DMS114 treated with DMSO at 0.1 percent for 48 hours (cell line): Measurements from ENCODE around the gene SGCB.
A peak's percentile ranks its signal among the peaks of the same experiment; 100 is the strongest.
"Not testable (repeated sequence)": the region's sequence is repeated elsewhere in the genome, so short reads cannot be mapped to it uniquely, and the experiment has no call there.

Source experiments
- DNase-seq: peaks from one replicate; lab custom pipeline; 2025; ENCODE audit not compliant: unreplicated experiment; lab: John Stamatoyannopoulos, UW

SGCB gene, protein sequence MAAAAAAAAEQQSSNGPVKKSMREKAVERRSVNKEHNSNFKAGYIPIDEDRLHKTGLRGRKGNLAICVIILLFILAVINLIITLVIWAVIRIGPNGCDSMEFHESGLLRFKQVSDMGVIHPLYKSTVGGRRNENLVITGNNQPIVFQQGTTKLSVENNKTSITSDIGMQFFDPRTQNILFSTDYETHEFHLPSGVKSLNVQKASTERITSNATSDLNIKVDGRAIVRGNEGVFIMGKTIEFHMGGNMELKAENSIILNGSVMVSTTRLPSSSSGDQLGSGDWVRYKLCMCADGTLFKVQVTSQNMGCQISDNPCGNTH

DNA sequence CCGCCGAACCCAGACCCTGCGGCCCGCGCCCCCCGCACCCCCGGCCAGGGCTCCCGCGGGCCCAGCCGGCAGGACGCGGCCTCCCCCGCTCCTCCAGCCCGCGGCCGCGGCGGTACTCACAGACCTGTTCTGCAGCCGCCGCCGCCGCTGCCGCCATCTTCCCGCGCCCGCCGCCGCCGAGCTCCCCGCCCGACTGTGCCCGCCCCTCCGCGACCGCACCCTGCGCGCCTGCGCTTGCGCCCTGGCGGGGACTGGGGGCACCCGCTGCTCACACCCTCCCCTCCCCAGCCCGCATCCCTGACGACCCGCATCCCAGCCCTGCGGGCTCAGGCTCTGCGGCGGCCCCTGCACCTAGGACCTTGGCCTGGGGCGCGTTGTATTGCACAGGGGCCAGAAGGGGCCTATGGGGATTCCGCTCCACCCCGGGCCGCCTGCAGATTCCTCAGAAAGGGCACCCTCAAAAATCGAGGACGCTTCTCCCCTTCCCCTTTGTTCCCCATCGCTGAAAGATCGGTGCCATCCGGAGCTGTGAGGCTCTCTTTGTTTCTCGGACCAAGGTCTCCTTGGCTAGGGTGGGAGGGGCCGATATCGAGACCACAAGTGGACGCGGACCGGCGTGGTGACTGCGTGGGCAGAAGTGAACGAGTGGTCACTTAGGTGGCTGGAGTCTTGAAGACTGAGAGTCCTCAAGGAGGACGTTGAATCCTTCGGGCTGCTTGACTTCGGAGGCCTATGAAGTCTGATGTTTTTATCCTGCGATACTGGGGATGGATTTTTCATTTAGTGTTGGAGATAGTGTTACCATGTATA is at the start of gene SGCB:
Gene SGCB, minus strand, starts transcription at position 197 of the 810 bp plus-strand sequence. Its CDS starts 40 bp downstream, at position 157.
- DNase-seq: peak; percentile 5

DNA sequence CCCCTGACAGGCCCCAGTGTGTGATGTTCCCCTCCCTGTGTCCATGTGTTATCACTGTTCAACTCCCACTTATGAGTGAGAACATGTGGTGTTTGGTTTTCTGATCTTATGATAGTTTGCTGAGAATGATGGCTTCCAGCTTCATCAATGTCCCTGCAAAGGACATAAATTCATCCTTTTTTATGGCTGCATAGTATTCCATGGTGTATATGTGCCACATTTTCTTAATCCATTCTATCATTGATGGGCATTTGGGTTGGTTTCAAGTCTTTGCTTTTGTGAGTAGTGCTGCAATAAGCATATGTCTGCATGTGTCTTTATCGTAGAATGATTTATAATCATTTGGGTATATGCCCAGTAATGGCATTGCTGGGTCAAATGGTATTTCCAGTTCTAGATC is 48.3 kb upstream of the SGCB start:
- not testable (repeated sequence) for DNase-seq

DNA sequence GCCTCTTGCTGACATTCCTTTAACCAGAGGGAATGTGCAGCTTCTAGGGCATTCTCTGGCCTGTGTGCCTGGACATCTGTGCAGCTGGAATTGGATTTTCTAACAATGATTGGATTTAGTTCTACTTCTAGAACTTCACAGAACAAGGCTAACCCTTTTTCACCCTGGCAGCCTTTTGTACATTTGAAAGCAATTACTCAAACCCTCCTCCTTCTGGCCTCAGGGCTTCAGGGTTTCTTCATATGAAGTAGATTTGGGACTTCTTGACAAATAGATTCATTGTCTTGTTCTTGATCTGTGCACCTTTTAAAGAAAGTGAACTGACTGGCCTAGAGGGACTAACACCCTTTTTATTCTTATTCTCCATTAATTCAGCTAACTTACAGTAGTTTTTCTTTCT is 43.1 kb upstream of the SGCB start:
- no peak for DNase-seq

DNA sequence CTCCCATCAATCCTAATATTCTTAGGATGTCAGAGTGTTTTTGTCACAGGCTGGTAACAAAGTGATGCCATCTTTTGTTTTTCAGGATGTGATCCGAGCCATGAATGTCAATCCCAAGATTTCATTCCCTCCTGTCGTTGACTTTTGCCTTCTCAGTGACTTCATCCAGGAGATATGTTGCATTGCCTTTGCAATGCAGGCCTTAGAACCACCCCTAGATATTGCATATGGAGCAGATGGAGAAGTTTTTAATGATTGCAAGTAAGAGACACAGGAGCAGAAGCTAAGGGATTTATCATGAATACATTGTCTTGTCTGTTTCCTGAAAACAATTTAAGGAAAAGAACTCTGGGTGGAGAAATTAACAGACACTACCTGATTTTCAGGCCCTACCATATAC is 41.6 kb upstream of the SGCB start:
- DNase-seq: no peak

DNA sequence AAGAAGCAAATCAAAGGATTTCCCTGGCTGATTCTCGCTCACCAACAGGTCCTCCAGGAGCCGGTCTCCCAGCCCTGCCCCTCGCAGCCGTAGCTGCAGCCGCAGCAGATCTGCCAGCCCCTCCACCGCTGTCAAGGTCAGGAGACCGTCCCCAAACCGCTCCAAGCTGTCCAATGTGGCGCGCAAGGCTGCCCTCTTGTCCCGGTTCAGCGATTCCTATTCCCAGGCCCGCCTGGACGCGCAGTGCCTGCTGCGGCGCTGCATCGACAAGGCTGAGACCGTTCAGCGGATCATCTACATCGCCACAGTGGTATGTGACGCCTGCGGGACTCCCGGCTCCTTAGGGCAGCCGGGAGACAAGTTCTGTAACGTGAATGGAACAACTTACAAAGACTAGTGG is 38.6 kb upstream of the SGCB start:
- no peak for DNase-seq

DNA sequence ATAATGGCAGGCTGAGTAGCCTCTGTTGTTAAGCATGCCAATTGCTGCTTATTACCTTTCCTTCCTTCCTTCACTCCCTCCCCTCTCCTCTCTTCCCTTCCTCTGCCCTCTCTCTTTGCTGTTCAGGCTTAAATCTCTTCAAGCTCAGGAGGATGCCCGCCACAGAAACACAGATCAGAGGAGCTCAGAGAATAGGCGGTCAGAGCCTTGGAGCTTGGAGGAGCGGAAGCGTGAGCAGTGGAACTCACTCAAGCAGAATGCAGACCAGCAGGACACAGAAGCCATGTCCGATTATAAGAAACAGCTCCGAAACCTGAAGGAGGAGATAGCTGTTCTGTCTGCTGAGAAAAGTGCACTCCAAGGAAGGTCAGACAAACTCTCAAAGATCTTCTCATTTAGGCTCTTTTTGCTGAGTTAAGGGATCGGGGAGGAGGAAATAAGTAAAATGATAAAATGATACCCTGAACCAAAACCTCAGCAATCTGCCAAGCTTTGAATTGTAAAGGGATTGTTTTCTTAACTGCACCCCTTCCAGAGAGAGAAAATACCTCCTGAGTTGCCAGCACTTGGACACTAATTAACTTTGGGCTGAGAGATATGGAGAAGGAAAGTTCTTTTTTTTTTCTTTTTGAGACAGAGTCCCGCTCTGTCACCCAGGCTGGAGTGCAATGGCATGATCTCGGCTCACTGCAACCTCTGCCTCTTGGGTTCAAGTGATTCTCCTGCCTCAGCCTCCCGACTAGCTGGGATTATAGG is 33.9 kb upstream of the SGCB start:
- no peak for DNase-seq

DNA sequence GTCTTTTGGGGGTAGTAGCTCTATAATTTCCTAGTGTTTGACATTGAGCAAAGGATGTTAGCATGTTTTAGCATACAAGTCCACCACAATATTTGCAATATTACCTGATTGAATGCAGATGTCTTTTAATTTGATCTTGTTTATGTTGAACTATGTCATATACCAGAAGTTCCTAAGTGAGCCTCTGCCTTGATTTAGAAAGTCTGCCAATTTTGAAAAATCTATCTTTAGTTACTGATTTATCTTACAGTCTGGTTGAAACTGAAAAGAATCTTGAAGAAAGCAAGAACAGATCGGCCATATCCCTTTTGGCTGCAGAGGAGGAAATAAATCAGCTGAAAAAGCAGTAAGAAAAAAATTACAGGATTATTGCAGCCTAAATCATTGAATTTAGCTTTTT is 31.5 kb upstream of the SGCB start:
- no peak for DNase-seq

DNA sequence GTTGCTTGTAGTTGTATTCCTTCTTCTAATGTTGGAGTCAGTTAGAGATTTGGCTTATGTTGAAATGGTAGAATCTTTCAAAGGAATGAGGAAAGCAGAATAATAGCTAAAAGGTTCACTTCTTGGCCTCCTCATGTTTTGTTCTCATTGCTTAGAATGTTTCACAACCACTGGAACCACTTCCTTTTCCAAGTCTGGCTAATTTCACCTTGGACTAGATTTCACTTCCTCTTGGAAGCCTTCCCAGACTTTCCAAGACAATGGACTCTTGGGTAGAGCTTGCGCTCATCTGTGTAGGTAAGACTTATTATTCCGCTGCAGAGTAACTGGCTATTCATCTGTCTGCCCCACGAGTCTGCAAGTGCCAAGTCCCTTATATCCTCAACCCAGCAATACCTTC is 21.3 kb upstream of the SGCB start:
- no peak for DNase-seq

DNA sequence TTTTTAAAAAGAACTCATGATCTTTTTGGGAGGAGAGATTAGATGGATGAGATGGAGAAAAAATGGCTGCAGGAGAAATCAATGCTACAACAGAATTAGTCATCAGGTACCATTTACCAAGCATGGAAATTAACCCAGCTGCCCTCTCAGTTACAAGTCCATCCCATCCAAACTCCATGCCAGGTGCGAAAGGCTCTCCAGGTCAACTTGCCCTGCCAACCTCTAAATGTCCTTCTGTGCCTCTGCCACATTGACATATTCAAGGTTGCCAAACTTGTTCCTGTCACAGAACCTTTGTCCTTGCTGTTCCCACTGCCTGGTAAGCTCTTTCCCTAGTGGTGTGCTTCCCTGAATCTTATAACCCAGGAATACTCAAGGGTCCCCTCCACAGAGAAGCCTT is 20.2 kb upstream of the SGCB start:
- DNase-seq: no peak

DNA sequence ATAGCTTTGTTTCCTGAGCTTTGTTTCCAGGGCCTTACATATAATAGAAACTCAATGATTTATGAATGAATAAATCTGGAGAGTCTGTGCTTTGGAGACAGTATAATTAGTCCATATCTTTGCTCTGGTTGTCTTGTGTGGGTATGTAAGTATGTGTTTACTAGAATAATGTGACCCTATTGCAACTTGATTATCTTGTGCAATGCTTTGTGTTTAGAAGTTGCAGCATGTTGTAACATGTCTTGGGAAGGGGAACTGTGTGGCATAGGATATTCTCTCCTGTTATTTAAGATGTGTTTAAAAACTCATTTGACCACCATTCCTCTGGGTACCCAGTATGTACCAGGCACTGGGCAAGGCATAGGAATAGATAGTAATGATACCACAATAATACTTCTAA is 19.1 kb upstream of the SGCB start:
- DNase-seq: no peak

DNA sequence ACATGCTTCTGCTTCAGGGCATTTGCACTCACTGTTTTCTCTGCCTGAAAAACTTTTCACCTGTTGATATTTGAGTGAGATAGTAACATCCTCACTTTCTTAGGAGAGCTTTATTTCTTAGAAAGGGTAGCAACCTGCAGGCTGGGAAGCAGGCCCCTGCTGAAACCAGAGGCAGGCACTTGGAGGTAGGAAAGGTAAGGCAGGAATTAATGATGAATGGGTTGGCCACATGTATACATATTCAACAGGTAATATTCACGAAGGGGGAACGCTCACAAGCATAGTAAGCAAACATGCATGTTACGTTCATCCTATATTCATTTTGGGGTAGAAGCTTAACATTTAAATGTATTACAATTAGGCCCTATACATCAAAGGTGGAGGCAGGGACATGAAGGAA is 16.2 kb upstream of the SGCB start:
- no peak for DNase-seq

DNA sequence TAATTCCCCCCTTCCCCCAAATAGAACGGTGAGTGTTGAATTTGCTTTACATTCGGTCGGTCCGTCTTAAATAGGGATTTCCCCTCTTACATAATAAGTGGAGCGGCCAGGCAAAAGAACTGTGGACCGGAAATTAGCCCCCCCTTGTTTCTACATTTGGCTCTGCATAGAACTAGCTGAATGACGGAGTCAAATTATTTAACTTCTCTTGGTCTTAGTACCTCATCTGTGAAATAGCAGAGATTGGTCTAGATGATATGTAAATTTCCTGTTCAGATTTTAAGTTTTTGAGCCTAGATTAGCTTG is 14.3 kb upstream of the SGCB start:
- no peak for DNase-seq

DNA sequence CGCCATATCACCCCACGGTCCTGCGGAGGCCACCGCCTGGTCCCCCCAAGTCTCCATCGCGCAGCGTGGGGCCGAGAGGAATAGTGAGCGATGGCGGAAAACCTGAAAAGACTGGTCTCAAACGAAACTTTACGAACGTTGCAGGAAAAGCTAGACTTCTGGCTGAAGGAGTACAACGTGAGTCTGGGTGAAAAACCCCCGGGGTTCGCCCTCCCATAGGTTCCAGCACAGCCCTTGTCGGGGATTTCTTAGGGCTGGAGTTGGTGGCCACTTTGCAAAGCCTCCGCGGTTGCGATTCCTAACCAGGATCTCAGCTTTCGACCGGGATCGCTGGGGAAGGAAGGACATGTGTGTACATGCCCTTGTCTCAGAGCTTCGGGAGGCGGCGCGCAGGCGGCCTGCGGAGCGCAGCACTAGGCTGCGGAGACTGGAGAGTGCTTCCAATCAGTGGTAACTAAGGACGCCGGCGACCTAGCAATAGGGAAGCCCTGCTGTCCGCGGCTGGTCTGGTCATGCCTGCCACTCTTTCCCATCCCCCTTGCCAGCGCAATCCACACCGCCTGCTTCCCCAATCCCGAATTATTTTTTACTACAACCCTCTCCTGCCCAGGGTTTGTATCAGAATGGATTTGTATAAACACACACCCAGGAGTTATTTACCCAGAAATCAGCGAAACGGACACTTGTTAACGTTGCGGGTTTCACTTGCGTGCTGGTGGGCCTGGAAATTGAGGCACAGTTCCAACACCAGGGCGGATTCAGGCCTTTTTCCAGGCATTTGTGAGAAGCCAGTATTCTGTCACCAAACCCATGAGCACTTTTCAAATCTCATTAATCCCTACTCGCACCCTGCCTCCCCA is 13.7 kb upstream of the SGCB start:
- DNase-seq: peak; percentile 13

DNA sequence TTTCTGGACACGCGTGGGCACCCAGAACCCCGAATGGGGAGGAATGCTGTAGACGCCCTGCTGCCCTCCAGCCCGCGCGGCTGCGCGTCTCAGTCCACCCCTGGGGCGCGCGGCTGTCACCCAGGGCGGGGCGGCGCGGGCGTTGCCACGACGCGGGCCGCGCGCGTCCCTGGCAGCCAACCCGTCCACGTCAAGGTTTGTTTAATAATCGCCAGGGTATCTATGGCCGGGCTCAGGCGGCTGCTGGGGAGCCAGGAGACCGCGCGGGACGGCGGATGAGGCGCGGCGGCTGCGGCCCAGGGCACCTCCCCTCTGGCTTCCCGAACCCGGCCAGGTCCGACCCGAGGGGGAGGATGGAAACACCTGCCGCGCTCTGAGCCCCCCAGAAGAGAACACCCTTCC is 13.1 kb upstream of the SGCB start, which contains the start of gene SPATA18:
Gene SPATA18, plus strand, starts transcription at position 92 of the 402 bp plus-strand sequence. CDS start 401 bp downstream, outside the sequence.
- DNase-seq: no peak

DNA sequence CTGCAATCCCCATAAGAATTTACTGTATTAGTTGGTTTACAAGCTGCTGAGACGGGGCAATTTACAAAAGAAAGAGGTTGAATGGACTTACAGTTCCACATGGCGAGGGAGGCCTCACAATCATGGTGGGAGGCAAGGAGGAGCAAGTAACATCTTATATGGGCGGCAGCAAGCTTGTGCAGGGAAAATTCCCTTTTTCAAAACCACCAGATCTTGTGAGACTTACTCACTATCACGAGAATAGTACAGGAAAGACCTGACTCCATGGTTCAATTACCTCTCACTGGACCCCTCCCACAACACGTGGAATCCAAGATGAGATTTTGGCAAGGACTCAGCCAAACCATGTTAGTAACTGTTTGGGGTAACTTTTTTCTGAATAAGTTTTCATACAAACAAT is 11.2 kb upstream of the SGCB start:
- DNase-seq: no peak

DNA sequence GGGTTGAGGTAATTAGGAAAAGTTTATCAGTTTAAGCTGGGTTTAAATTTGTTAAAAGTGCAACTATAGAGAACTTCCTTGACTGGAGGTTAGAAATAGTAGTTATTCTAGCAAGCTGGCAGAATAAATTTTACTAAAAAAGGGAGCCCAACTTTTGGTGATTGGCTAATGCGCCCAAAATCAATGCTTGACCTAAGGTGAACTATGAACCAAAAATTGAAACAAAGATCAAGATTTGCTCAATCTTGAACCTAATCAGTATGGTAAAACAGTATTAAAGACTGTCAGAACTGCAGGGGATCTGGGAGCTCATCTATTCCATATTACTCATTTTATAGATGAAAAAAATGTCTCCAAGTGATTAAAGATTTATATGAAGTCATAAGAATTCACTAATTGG is 6.9 kb upstream of the SGCB start:
- no peak for DNase-seq

DNA sequence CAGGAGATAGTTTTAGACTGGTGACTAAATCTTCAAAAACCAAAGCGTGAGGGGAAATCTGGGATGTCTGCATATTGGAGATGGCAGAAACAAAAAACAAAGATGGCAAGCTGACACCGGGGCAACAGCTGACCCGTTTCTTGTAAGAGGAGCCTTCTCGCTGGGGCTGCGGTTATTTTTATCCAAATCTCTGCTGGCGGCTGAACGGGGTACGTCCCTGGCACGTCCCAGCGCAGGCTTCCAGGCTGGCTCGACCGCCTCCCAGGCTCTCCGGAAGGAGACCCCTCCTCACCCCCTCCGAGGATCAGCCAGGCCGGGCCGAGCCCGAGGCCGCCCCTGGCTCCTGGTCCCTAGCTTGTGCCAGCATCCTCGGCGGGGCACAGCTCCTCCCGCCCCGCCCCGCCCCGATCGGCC is 403 bp downstream of the SGCB start:
- DNase-seq: no peak

DNA sequence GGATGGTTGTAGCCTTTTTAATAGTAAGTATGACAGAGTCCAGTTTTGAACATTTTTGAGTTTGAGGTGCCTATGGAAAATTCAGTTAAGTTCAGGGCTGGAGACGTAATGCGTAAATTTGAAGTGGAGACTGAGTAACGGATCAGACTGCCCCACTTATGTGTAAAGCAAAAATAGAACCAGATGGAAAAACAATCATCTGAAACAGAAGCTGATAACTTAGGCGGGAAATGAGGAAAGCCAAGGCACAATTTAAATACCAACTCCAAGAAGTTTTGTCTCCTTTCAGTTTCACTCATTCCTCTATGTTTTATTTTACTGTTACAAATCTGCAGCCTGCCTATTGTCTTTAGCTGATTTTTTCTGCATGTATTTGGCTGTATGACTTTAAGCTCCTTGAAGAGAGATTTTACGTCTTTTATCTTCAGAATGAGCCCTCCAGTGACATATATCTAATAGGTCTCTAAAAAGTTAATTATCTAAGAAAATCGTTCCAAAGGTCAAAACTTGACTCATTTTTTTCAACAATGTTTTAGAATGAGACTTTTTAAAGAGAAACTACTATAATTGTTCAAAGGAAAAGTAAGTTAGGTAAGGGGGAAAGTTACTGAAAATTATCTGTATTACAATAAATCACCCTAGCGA is 1.1 kb downstream of the SGCB start:
- no peak for DNase-seq

DNA sequence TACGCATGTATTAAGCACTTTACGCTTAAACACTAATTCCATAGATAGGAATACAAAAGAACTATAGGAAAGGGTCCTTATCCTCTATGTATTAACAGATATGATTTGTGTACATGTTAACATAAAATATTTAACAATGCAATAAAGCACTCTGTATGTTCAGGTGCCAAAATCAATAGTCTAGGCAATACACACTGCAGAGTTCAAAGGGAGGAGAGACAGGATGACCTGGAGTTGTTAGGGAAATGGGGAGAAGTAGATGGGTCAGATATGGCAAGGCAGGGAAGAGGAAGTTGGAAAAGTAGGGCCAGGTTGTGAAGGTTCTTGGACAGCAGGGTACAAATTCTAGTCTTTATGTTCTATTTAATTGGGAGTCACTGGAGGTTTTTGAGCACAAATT is 2.9 kb downstream of the SGCB start:
- DNase-seq: no peak

DNA sequence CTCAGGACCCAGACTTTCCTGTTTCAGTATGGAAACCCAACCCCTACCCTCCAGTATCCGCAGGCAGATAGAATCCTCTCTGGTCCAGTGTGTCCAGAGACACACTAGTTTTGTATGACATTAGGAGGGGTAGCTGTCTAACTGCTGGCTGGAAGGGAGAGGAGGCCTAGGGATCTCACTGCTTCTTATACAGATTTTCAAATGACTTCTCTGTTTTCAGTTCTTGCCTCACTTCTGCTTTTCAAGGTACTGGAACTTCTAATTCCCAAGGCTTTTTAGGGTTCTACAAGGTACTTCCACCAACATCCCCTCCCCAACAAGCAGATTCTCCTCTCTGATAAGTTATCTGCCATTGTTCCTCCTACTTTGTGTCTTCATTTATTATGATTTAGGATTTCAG is 6.1 kb downstream of the SGCB start:
- no peak for DNase-seq
